Hematopoietic multipotent progenitor cell (in vitro differentiated cells): ENCODE measurements around the gene PRRC2B. TPM values are rescaled to one million over a fixed set of nuclear protein-coding genes. Genes with fewer than 3 reads are reported as not detected.

Experiments used
- DNase-seq, 3 donors: peaks; one replicate each; pipeline ENCODE4 v3.0.0-alpha.2; 2011 to 2015; ENCODE audit warnings: low read depth in 2 of 3, low spot score in 2 of 3
- total RNA-seq: library from RNA; depleted of rRNA; stranded (reverse); fragments of >200 nt; gene quantifications from one replicate; pipeline ENCODE4 v1.2.3, GENCODE V29; 2012

PRRC2B gene
- total RNA-seq, 1 donor = 82.9 TPM

- DNase-seq = no peak
Measured at GRCh38 chr9:131482343-131483006, 88.6 kb downstream of the PRRC2B start.

GRCh38 chr9:131483319-131484050 lies 89.6 kb downstream of the PRRC2B start:
- DNase-seq = no peak

- DNase-seq = no peak
Measured at GRCh38 chr9:131484051-131484445, 90.2 kb downstream of the PRRC2B start.

GRCh38 chr9:131484560-131485185 lies 90.8 kb downstream of the PRRC2B start:
- DNase-seq = no peak

GRCh38 chr9:131485206-131485605 lies 91.3 kb downstream of the PRRC2B start:
- DNase-seq = no peak

GRCh38 chr9:131485728-131486422 lies 92.0 kb downstream of the PRRC2B start:
- DNase-seq = no peak

- no peak for DNase-seq
Measured at GRCh38 chr9:131487001-131487400, 93.1 kb downstream of the PRRC2B start.

GRCh38 chr9:131487621-131488031 lies 93.7 kb downstream of the PRRC2B start:
- no peak for DNase-seq

GRCh38 chr9:131490514-131490913 lies 96.6 kb downstream of the PRRC2B start:
- no peak for DNase-seq

- no peak for DNase-seq
Measured at GRCh38 chr9:131491001-131491710, 97.3 kb downstream of the PRRC2B start.

GRCh38 chr9:131492070-131492469 lies 98.2 kb downstream of the PRRC2B start:
- DNase-seq = no peak

- DNase-seq = no peak
Measured at GRCh38 chr9:131494296-131494870, 100.5 kb downstream of the PRRC2B start.

- no peak for DNase-seq
Measured at GRCh38 chr9:131495785-131496184, 101.9 kb downstream of the PRRC2B start.

GRCh38 chr9:131496844-131497405 lies 103.0 kb downstream of the PRRC2B start:
- DNase-seq = no peak

GRCh38 chr9:131499254-131499767 lies 105.4 kb downstream of the PRRC2B start:
- no peak for DNase-seq

GRCh38 chr9:131500377-131500776 lies 106.5 kb downstream of the PRRC2B start:
- peak in 1 of 3 donors; percentile 56 for DNase-seq

GRCh38 chr9:131500939-131501541 lies 107.2 kb downstream of the PRRC2B start:
- peak in 2 of 3 donors; percentile 31 for DNase-seq

- peak; percentile 83 to 91 (median 87) for DNase-seq
Measured at GRCh38 chr9:131502781-131503625, 109.1 kb downstream of the PRRC2B start, which contains the start of gene POMT1. TSS of gene POMT1 (plus strand) at chr9:131502918. CDS start at chr9:131504219, 1,301 bp downstream.
